Fibroblast of lung (primary cell): ENCODE data around the gene TTC4. TPM values are rescaled to one million over a fixed set of nuclear protein-coding genes. Genes with fewer than 3 reads are reported as not detected.

Source experiments
- DNase-seq, 2 donors: peaks; one replicate each; pipeline versions ENCODE4 v3.0.0 to v3.0.0-alpha.2; 2010; ENCODE audit warnings: low read depth in 2 of 2
- H2AFZ ChIP-seq: 2 replicates; pipeline ENCODE4 v1.5.1; 2012; ENCODE audit warnings: low read length, control low read depth, inconsistent platforms
- H3K27ac ChIP-seq: 2 replicates; pipeline ENCODE4 v1.5.1; 2011; ENCODE audit warnings: low read length, control low read depth; ENCODE audit not compliant: insufficient read depth
- H3K27me3 ChIP-seq: 2 replicates; pipeline ENCODE4 v1.5.1; 2011; ENCODE audit warnings: mild to moderate bottlenecking, low read length; ENCODE audit not compliant: control insufficient read depth, insufficient read depth
- H3K36me3 ChIP-seq: 2 replicates; pipeline ENCODE4 v1.5.1; 2011; ENCODE audit warnings: low read length; ENCODE audit not compliant: control insufficient read depth, insufficient read depth
- H3K4me1 ChIP-seq: 2 replicates; pipeline ENCODE4 v1.5.1; 2011; ENCODE audit warnings: low read length; ENCODE audit not compliant: control insufficient read depth, insufficient read depth; ENCODE audit errors: extremely low read depth
- H3K4me2 ChIP-seq: 2 replicates; pipeline ENCODE4 v1.5.1; 2011; ENCODE audit warnings: low read length, control low read depth; ENCODE audit not compliant: insufficient read depth; ENCODE audit errors: extremely low read depth
- H3K4me3 ChIP-seq, 4 experiments: fragments of 200-600 bp in 1 of 4; sonication (generic) in 1 of 4; replicated peaks in 1 of 4; 2 replicates each; pipeline ENCODE4 v1.5.1; 2011 to 2016; ENCODE audit warnings: low read length in 4 of 4, low read depth in 3 of 4, mild to moderate bottlenecking in 3 of 4, control low read depth in 2 of 4, inconsistent platforms in 1 of 4, mixed read lengths in 1 of 4; ENCODE audit not compliant: insufficient read depth in 1 of 4; ENCODE audit errors: control extremely low read depth in 1 of 4
- H3K79me2 ChIP-seq: 2 replicates; pipeline ENCODE4 v1.5.1; 2012; ENCODE audit warnings: mild to moderate bottlenecking, low read length, inconsistent platforms; ENCODE audit not compliant: control insufficient read depth, insufficient read depth
- H3K9ac ChIP-seq: 2 replicates; pipeline ENCODE4 v1.5.1; 2011; ENCODE audit warnings: mild to moderate bottlenecking, low read length, control low read depth; ENCODE audit not compliant: insufficient read depth
- H3K9me3 ChIP-seq: 2 replicates; pipeline ENCODE4 v1.5.1; 2012; ENCODE audit warnings: low read depth, low read length; ENCODE audit not compliant: control insufficient read depth, insufficient read depth
- H4K20me1 ChIP-seq: 2 replicates; pipeline ENCODE4 v1.5.1; 2011; ENCODE audit warnings: low read length; ENCODE audit not compliant: control insufficient read depth, insufficient read depth; ENCODE audit errors: extremely low read depth
- EZH2 ChIP-seq: IDR thresholded peaks from 2 replicates; pipeline ENCODE4 v1.5.1; 2012; ENCODE audit warnings: low read length, control low read depth, mild to moderate bottlenecking; ENCODE audit errors: missing control alignments
- polyA plus RNA-seq, 2 donors: library from polyadenylated mRNA; depleted of rRNA in 1 of 2; stranded (reverse) in 1 of 2; unstranded in 1 of 2; fragments of >200 nt; gene quantifications; 2 replicates each; pipeline ENCODE4 v1.2.1, GENCODE V29; 2011 to 2012; ENCODE audit warnings: missing spikeins in 1 of 2
- total RNA-seq: library from RNA; depleted of rRNA; stranded (reverse); fragments of >200 nt; gene quantifications from 2 replicates; pipeline ENCODE4 v1.2.1, GENCODE V29; 2014
- TF ChIP-seq, protein P1 (sequence below), 2 donors: IDR thresholded peaks in 1 of 2; conservative IDR thresholded peaks in 1 of 2; 1 replicate in 1 of 2; 2 replicates in 1 of 2; pipeline ENCODE4 v1.5.1; 2011 to 2012; ENCODE audit warnings: low read length in 2 of 2, control low read depth in 1 of 2, inconsistent platforms in 1 of 2, low read depth in 1 of 2, mild to moderate bottlenecking in 1 of 2

Gene TTC4
- total and polyA plus RNA-seq, 2 donors (not counting 1 experiment from before 2014, with no cell fraction given), result 19.3 to 19.8 TPM

DNA sequence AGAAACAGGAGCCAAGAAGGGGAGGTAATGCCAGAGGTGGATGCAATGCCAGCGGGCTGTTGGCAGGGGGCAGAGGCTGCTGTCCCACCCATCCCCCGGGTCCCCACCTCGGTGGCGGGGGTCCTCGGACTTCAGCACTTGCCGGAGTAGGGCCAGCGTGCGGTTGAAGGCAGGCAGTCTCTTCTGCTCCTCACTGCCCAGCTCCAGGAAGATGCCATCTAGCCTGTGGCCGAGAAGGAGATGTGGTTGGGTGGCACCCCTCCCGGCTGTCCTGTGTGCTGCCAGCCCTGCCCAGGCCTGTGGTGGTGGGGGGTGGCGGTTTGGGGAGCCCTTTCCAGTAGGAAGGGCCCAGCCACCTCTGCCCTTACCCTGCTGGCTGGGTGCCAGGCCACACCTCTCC lies 71.9 kb downstream of the TTC4 start:
- Histone ChIP-seq H2AFZ (no peak overlapping the region), H3K9me3 (no peaks in the 10 kb centered on the region), H3K27me3 (peaks cover 2% of the 10 kb centered on the region), H3K4me2 (no peak overlapping the region), H3K4me3 (no peak overlapping the region), H4K20me1 (peaks cover 2% of the 10 kb centered on the region), H3K4me1 (no peaks in the 10 kb centered on the region), H3K36me3 (no peaks in the 10 kb centered on the region), H3K9ac (no peak overlapping the region), H3K27ac (no peak overlapping the region), H3K79me2 (no peaks in the 10 kb centered on the region)
- TF ChIP-seq EZH2, result no peak
- TF ChIP-seq, protein P1, sequence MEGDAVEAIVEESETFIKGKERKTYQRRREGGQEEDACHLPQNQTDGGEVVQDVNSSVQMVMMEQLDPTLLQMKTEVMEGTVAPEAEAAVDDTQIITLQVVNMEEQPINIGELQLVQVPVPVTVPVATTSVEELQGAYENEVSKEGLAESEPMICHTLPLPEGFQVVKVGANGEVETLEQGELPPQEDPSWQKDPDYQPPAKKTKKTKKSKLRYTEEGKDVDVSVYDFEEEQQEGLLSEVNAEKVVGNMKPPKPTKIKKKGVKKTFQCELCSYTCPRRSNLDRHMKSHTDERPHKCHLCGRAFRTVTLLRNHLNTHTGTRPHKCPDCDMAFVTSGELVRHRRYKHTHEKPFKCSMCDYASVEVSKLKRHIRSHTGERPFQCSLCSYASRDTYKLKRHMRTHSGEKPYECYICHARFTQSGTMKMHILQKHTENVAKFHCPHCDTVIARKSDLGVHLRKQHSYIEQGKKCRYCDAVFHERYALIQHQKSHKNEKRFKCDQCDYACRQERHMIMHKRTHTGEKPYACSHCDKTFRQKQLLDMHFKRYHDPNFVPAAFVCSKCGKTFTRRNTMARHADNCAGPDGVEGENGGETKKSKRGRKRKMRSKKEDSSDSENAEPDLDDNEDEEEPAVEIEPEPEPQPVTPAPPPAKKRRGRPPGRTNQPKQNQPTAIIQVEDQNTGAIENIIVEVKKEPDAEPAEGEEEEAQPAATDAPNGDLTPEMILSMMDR (conservative IDR thresholded peaks at IDR 0.05 in 1 of 2, IDR thresholded peaks at IDR 0.05 in 1 of 2; ENCODE audit: low read depth in 1 of 2, low read length in 2 of 2), result no peak
- DNase-seq, result no peak

DNA sequence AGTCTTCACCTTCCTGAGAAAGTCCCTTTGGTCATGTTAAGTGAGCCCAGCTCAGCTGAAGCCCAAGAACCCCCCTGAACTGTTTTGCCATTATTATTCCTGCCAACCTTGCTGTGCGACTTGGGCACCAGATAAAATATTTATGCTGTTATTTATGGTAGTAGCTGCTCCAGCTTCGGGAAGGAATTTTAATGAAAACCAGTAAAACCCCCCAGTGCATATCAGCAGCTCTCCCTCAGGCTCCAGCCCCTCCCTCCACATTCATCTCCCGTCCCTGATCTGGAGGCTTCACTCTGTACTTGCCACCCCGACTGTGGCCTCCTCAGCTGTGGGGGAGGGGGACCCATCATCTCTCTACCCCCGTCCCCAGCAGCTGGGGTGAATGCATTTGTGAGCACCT lies 72.8 kb downstream of the TTC4 start:
- Histone ChIP-seq H3K9ac (no peak overlapping the region), H3K4me3 (no peak overlapping the region), H3K36me3 (no peaks in the 10 kb centered on the region), H3K79me2 (no peaks in the 10 kb centered on the region), H3K27me3 (peaks cover 2% of the 10 kb centered on the region), H3K4me2 (no peak overlapping the region), H4K20me1 (peaks cover 2% of the 10 kb centered on the region), H3K27ac (no peak overlapping the region), H2AFZ (no peak overlapping the region), H3K4me1 (no peaks in the 10 kb centered on the region), H3K9me3 (no peaks in the 10 kb centered on the region)
- no peak for TF ChIP-seq EZH2
- TF ChIP-seq, protein P1 (conservative IDR thresholded peaks at IDR 0.05 in 1 of 2, IDR thresholded peaks at IDR 0.05 in 1 of 2; ENCODE audit: low read depth in 1 of 2, low read length in 2 of 2), result no peak
- no peak for DNase-seq

DNA sequence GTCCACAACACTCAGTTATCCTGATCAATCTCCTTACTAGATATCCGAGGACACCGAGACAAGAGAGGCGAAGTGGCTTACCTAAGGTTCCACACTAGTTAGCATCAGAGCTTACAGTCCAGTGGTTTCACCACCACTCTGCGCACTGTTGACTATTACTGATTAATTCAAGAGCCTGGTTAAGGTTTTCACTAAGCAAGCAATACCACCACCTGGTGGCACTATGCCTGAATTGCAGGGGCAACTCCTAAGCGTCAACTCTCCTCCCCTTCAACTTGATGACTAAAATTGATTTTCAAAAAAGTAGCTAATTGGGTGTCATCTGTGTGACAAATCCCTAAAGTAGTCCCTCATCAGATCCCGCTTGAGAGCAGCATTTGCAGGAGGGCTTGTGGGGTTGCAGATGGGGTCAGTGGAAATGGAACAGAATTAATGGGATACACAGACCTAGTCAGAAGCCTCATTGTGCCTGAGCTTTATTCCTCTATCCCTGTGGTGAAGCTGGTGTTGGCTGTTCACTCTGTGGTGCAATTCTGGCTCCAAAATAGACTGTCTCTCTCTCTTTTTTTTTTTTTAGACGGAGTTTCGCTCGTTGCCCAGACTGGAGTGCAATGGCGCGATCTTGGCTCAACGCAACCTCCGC lies 76.3 kb downstream of the TTC4 start:
- peak in 1 of 2 donors; percentile 49 for DNase-seq
- H3K4me3 ChIP-seq, result no peak overlapping the region
- H3K27ac ChIP-seq, result no peak overlapping the region
- H3K27me3 ChIP-seq, result no peaks in the 10 kb centered on the region
- H3K36me3 ChIP-seq, result no peaks in the 10 kb centered on the region
- H2AFZ ChIP-seq, result no peak overlapping the region
- H3K4me2 ChIP-seq, result no peak overlapping the region
- TF ChIP-seq, protein P1 (conservative IDR thresholded peaks at IDR 0.05 in 1 of 2, IDR thresholded peaks at IDR 0.05 in 1 of 2; ENCODE audit: low read depth in 1 of 2, low read length in 2 of 2), result peak; percentile 54 to 79
- no peak for TF ChIP-seq EZH2
- no peaks in the 10 kb centered on the region for H3K79me2 ChIP-seq
- H3K9ac ChIP-seq, result no peak overlapping the region
- H3K4me1 ChIP-seq, result no peaks in the 10 kb centered on the region
- H3K9me3 ChIP-seq, result no peaks in the 10 kb centered on the region
- peaks cover 2% of the 10 kb centered on the region for H4K20me1 ChIP-seq

Other genes with a start within 250 kb of the TTC4 start
- gene ACOT11, start 167.6 kb upstream of the TTC4 start, total RNA-seq, result 0.77 and 2.5 TPM in 2 replicates
- gene ACOT11, start 167.6 kb upstream of the TTC4 start, polyA plus RNA-seq, result 0.73 and 1.4 TPM in 2 replicates
- gene FAM151A, start 92.3 kb upstream of the TTC4 start, total RNA-seq, result not detected in 2 replicates
- gene FAM151A, start 92.3 kb upstream of the TTC4 start, polyA plus RNA-seq, result not detected in 2 replicates
- under 0.01 and 0.33 TPM in 2 replicates for gene MROH7, start 74.1 kb upstream of the TTC4 start, total RNA-seq
- gene MROH7, start 74.1 kb upstream of the TTC4 start, polyA plus RNA-seq, result 0.01 TPM in 1 of 2 replicates, not detected in the other
- gene PARS2, start 48.7 kb downstream of the TTC4 start, total RNA-seq, result 4.4 and 5.4 TPM in 2 replicates
- gene PARS2, start 48.7 kb downstream of the TTC4 start, polyA plus RNA-seq, result 3.4 TPM in 2 replicates
- not detected in 2 replicates for gene TTC22, start 85.5 kb downstream of the TTC4 start, total RNA-seq
- gene TTC22, start 85.5 kb downstream of the TTC4 start, polyA plus RNA-seq, result not detected in 2 replicates
- 98.9 and 329 TPM in 2 replicates for gene DHCR24, start 171.3 kb downstream of the TTC4 start, total RNA-seq
- 217 and 314 TPM in 2 replicates for gene DHCR24, start 171.3 kb downstream of the TTC4 start, polyA plus RNA-seq